K562 treated with DMSO at 1 percent for 48 hours (cell line): Measurements from ENCODE around the gene GRIFIN. TPM values are rescaled to one million over a fixed set of nuclear protein-coding genes. Genes with fewer than 3 reads are reported as not detected.

Experiments used
- total RNA-seq: library from RNA; unstranded; fragments of 300-600 nt; gene quantifications from 2 replicates; pipeline ENCODE4 v1.2.3, GENCODE V29; 2022; ENCODE audit warnings: low replicate concordance; ENCODE audit errors: extremely low read depth

GRIFIN gene, protein sequence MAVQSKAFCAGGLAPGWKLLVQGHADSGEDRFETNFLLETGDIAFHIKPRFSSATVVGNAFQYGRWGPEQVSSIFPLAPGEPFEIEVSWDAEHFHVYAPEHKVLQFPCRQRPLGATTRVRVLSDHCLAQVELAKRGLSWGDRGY
- total RNA-seq = not detected in 2 replicates

DNA sequence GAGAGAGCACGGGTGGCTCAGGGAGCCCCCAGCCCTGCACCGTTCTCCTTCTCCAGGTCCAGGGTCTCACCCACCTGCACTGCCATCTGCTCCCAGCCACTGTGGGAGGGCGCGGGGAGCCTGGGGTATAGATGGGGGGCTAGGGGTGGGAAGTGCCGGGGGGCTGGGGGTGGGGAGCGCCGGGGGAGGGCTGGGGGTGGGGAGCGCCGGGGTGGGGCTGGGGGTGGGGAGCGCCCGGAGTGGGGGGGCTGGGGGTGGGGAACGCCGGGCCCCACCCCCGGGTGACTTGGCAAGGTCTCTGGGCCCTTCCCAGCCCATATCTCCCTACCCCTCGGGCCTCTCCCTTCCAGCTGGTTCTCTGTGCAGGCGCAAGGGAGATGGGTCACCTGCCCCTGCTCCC is at the start of gene GRIFIN:
GRIFIN (minus strand) TSS at position 101 of the 400 bp plus-strand sequence; CDS start at position 86, 15 bp downstream.

DNA sequence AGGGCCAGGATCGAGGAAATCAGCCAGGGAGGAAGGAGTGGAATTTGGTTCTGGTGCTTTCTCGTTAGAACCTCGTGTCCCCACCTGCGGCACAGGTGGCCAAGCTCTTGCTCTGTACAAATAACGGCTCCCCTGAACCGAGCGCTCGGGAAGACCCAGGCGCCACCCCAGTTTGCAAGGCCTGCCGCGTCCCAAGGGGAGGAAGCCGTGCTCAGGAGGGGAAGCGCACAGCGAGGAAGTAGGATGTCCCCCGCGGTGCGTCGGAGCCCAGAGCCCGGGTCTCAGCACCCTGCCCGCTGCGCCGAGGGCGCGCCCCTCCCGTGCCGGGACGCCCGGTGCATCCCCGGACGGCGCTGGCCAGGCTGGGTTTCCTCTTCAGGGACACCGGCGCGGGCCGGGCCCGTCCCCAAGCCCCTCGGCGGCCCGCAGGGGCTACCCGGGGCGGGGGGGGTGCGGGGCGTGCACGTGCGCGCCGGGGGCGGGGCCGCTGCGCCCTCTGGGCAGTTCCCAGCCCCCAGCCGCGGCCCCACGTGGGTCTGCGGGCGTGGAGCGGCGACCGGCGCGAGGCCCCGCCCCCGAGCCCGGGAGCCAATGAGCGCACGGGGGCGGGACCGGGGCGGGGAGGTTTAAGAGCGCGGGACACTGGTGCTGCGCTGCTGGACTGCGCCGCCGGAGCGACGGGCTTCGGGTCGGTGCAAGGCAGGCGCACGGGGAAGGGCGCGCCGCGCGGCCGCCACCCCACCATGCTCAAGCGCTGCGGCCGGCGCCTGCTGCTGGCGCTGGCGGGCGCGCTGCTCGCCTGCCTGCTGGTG is 43.1 kb upstream of the GRIFIN start, which contains the start of gene LFNG:
LFNG (plus strand) TSS at position 656 of the 812 bp plus-strand sequence; CDS start at position 744, 88 bp downstream.

Other genes with a start within 250 kb of the GRIFIN start
- not detected in 2 replicates for gene MAD1L1, start 243.5 kb downstream of the GRIFIN start, total RNA-seq
- not detected in 2 replicates for gene MRM2, start 234.2 kb downstream of the GRIFIN start, total RNA-seq
- gene NUDT1, start 234.2 kb downstream of the GRIFIN start, total RNA-seq = not detected in 2 replicates
- not detected in 2 replicates for gene SNX8, start 162.0 kb downstream of the GRIFIN start, total RNA-seq
- gene EIF3B, start 121.6 kb downstream of the GRIFIN start, total RNA-seq = not detected in 2 replicates
- not detected in 2 replicates for gene CHST12, start 72.8 kb downstream of the GRIFIN start, total RNA-seq
- not detected in 2 replicates for gene LFNG, start 43.4 kb upstream of the GRIFIN start, total RNA-seq
- not detected in 2 replicates for gene BRAT1, start 79.1 kb upstream of the GRIFIN start, total RNA-seq
- gene IQCE, start 82.6 kb upstream of the GRIFIN start, total RNA-seq = not detected in 2 replicates
- gene TTYH3, start 155.6 kb upstream of the GRIFIN start, total RNA-seq = not detected in 2 replicates
- gene AMZ1, start 211.8 kb upstream of the GRIFIN start, total RNA-seq = not detected in 2 replicates